Measurements from ENCODE around the gene PITPNM2.

PITPNM2 gene

DNA sequence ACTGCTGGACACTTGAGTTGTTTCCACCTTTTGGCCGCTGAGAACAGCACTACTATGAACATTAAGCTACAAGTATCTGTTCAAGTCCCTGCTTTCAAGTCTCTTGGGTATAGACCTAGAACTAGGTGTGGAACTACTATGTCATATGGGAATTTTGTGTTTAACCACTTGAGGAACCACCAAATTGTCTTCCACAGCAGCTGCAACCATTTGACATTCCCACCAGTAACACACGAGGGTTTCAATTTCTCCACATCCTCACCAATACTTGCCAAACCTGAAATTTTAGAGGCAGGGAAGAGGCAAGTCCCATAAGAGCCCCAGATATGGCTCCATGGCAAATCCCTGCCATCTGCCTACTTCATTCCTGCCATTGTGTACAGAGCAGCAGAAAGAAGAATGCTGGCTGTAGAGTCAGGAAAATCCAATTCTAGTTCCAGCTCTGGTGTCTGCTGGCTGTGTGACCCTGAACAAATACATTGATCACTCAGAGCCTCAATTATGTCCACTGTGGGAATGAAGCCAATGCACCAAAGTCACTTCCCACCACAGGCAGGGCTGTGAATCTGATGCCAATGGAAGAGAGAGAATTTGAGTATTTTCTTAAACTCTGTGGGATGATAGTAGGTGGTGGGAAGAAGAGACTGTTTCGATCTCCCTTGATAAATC, 17.8 kb downstream of the PITPNM2 start:
- Histone ChIP-seq H3K4me3 (ENCODE audit: low read length) (no peak overlapping the region), H3K27ac (ENCODE audit: low read depth, low read length) (no peak overlapping the region), H3K4me1 (ENCODE audit: insufficient read depth, low read length) (no peaks in the 10 kb centered on the region), H3K9me3 (ENCODE audit: insufficient read depth, low read depth, low read length) (no peaks in the 10 kb centered on the region), H3K9ac (ENCODE audit: low read depth, low read length) (no peak overlapping the region), H3K27me3 (ENCODE audit: insufficient read depth, low read length) (no peaks in the 10 kb centered on the region), H3K36me3 (ENCODE audit: insufficient read depth, low read length) (no peaks in the 10 kb centered on the region)
- whole genome bisulfite sequencing = 92% methylated on average over 2 of the region's 3 CpGs

DNA sequence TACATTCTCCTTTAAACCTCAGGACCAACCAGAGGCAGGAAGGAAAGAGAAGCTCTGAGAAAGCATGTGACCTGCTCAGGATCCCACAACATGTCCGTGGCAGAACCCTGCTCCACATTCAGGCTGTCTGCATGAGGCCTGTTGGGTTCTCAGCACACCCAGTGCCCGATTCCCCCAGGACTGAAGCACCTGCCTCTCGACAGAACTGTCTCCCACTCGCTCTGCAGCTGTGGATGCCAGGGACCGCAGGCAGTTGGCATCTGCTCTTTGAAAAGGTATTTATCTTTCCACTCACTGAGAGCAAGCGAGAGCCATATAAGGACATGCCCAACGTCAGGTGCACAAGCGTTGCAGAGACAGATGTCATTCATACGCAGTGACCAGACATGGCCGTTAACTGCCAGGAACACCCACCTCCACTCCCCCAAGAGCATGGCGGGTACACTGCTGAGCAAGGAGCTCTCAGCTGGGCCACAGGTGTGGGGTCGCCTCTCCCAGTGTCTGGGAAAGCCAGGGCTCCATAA, 18.9 kb downstream of the PITPNM2 start:
- H3K9ac ChIP-seq (ENCODE audit: low read depth, low read length) = no peak overlapping the region

DNA sequence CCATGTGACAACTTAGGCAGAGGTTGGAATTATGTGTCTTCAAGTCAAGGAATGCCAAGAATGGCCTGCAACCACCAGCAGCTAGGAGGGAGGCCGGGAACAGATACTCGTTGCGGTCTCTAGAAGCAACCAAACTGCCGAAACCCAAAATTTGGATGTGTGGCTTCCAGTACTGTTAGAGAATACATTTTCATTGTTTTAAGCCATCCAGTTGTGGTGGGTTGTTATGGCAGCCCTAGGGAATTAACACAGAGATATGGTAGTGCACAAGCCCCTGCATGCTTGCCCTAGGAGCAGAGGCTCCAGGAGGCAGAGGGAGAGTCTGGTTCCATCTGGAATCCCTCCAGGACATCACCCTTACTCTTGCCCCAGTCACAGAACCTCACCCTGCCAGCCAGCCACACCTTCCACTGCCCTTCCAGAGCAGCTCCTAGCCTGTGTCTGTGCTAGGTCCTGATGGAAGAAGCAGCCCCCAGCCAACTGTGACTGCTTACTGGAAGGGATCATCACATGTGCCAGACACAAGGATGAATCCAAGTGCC, 19.5 kb downstream of the PITPNM2 start:
- no peak overlapping the region for H3K27ac ChIP-seq (ENCODE audit: low read depth, low read length)
- no peak overlapping the region for H3K9ac ChIP-seq (ENCODE audit: low read depth, low read length)
- no peak overlapping the region for H3K4me3 ChIP-seq (ENCODE audit: low read length)

More for the DNA sequence above, 18.9 kb downstream of the PITPNM2 start:
- no peaks in the 10 kb centered on the region; the same call in 1 of the 2 replicates for H3K4me1 ChIP-seq (ENCODE audit: insufficient read depth, low read length)
- H3K9me3 ChIP-seq (ENCODE audit: insufficient read depth, low read depth, low read length) = no peaks in the 10 kb centered on the region
- no peak overlapping the region for H3K4me3 ChIP-seq (ENCODE audit: low read length)
- WGBS = 91% methylated on average over 12 of the region's 12 CpGs
- H3K27me3 ChIP-seq (ENCODE audit: insufficient read depth, low read length) = no peaks in the 10 kb centered on the region
- H3K27ac ChIP-seq (ENCODE audit: low read depth, low read length) = no peak overlapping the region
- no peaks in the 10 kb centered on the region for H3K36me3 ChIP-seq (ENCODE audit: insufficient read depth, low read length)

DNA sequence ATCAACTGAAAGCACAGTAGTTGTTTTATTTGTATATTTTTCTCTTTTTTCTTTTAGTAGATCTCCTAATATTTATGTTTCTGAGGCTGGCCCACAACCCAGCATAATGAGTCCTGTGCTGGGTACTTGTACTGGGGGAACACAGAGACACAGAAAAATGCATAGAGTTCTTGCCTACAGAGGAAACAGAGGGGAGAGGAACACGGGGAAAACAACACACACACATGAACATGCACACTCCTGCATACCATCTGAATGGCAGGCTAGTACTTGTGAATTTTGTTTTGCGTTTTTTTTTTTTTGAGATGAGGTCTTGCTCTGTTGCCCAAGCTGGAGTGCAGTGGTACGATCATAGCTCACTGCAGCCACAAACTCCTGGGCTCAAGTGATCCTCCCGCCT, 21.3 kb downstream of the PITPNM2 start:
- no peak overlapping the region for H3K27ac ChIP-seq (ENCODE audit: low read depth, low read length)
- H3K4me3 ChIP-seq (ENCODE audit: low read length) = no peak overlapping the region
- H3K9ac ChIP-seq (ENCODE audit: low read depth, low read length) = no peak overlapping the region
- H3K9me3 ChIP-seq (ENCODE audit: insufficient read depth, low read depth, low read length) = no peaks in the 10 kb centered on the region
- peaks cover 9% of the 10 kb centered on the region; the same call in 1 of the 2 replicates for H3K4me1 ChIP-seq (ENCODE audit: insufficient read depth, low read length)
- no peaks in the 10 kb centered on the region for H3K27me3 ChIP-seq (ENCODE audit: insufficient read depth, low read length)
- WGBS = 95% methylated on average over 3 of the region's 4 CpGs
- no peaks in the 10 kb centered on the region for H3K36me3 ChIP-seq (ENCODE audit: insufficient read depth, low read length)

More for the DNA sequence above, 19.5 kb downstream of the PITPNM2 start:
- 90% methylated on average over 4 of the region's 4 CpGs for WGBS
- peaks cover 5% of the 10 kb centered on the region; the same call in 1 of the 2 replicates for H3K4me1 ChIP-seq (ENCODE audit: insufficient read depth, low read length)
- H3K9me3 ChIP-seq (ENCODE audit: insufficient read depth, low read depth, low read length) = no peaks in the 10 kb centered on the region
- H3K36me3 ChIP-seq (ENCODE audit: insufficient read depth, low read length) = no peaks in the 10 kb centered on the region
- no peaks in the 10 kb centered on the region for H3K27me3 ChIP-seq (ENCODE audit: insufficient read depth, low read length)

DNA sequence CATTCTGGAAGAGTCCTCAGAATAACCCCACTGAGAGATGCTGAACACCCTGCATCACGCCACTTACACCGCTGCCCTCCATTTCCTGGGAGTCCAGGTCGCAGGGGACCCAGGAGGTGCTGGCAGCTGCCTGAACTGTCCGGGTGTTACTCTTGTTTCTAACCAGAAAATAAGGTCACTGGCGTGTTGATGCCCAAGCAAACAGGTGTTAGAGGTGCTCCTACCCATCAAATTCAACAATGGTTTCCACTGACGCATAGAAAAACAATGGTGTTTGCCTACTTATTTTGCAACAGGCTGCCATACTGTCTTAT, 23.8 kb downstream of the PITPNM2 start:
- Histone ChIP-seq H3K4me1 (ENCODE audit: insufficient read depth, low read length) (peaks cover 9% of the 10 kb centered on the region; the same call in 1 of the 2 replicates), H3K27ac (ENCODE audit: low read depth, low read length) (no peak overlapping the region), H3K36me3 (ENCODE audit: insufficient read depth, low read length) (no peaks in the 10 kb centered on the region), H3K9me3 (ENCODE audit: insufficient read depth, low read depth, low read length) (no peaks in the 10 kb centered on the region), H3K27me3 (ENCODE audit: insufficient read depth, low read length) (no peaks in the 10 kb centered on the region), H3K4me3 (ENCODE audit: low read length) (no peak overlapping the region), H3K9ac (ENCODE audit: low read depth, low read length) (no peak overlapping the region)
- WGBS = 95% methylated on average over 6 of the region's 6 CpGs

DNA sequence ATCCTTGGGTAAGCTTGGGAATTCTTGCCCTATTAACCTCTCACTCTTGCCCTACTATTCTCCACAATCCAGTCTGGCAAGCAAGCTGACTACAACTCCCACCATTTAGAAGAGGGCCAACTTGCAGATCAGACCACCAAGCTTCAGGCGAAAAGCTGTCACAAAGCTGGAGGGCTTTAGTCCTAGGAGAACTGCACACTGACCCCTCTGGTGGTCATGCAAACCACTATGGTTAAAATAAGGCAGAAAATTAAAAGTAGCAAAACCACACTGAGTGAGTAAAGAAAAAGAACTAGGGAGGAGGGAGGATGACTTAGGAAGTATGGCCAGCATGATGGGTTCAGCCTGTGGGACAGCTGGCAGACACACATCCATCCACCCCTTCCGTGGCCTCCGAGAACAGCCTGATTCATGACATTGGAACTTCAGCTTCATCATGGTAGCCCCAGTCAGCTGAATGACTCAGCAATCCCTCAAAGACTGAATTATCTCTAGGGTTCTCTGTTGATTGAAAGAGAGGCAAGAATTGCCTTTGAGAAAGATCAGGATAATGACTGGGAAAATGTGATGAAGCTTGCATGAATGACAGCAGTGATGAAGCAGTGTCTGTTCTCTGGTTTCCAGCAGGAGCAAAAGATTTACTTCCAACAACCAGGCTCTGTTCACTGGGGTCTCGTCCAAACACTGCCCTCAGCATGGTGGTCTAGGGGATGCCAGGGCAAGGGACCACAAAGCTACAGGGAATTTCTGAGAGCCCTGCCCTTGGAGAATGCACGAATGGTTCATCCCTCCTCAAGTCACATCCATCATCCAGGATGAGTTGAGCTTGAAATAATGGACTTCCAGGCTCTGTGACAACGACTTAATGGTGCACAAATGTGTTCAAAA, 24.4 kb downstream of the PITPNM2 start:
- no peaks in the 10 kb centered on the region for H3K36me3 ChIP-seq (ENCODE audit: insufficient read depth, low read length)
- peak overlapping the region; percentile 27; the same call in 1 of the 2 replicates for H3K9ac ChIP-seq (ENCODE audit: low read depth, low read length)
- WGBS = 79% methylated on average over 6 of the region's 6 CpGs
- peak overlapping the region; percentile 49; the same call in 1 of the 2 replicates for H3K27ac ChIP-seq (ENCODE audit: low read depth, low read length)
- no peak overlapping the region for H3K4me3 ChIP-seq (ENCODE audit: low read length)
- H3K9me3 ChIP-seq (ENCODE audit: insufficient read depth, low read depth, low read length) = no peaks in the 10 kb centered on the region
- no peaks in the 10 kb centered on the region for H3K27me3 ChIP-seq (ENCODE audit: insufficient read depth, low read length)
- H3K4me1 ChIP-seq (ENCODE audit: insufficient read depth, low read length) = peaks cover 9% of the 10 kb centered on the region; the same call in 1 of the 2 replicates

DNA sequence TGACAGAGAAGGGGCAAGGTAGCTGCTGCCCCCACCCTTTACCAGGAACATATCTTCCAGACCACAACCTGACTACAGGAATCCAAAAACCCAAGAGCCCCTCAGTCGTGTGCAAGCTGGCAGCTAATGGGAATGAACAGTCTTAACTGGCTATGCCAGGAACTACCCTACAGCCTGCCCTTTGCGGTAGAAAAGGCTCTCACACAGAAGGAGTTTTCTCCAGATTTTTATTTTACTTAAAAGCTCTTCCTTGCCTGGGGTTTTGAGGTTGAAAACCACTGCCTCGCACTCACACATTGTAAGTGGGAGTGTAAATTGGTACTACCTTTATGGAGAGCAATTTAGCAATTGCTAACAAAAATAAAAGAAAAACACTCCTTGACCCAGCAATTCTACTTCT, 28.3 kb downstream of the PITPNM2 start:
- Histone ChIP-seq H3K36me3 (ENCODE audit: insufficient read depth, low read length) (no peaks in the 10 kb centered on the region), H3K27me3 (ENCODE audit: insufficient read depth, low read length) (peaks cover 3% of the 10 kb centered on the region; the same call in 1 of the 2 replicates), H3K9me3 (ENCODE audit: insufficient read depth, low read depth, low read length) (no peaks in the 10 kb centered on the region), H3K9ac (ENCODE audit: low read depth, low read length) (no peak overlapping the region), H3K4me3 (ENCODE audit: low read length) (no peak overlapping the region), H3K27ac (ENCODE audit: low read depth, low read length) (no peak overlapping the region), H3K4me1 (ENCODE audit: insufficient read depth, low read length) (peaks cover 9% of the 10 kb centered on the region; the same call in 1 of the 2 replicates)
- WGBS = 95% methylated on average over 2 of the region's 3 CpGs

DNA sequence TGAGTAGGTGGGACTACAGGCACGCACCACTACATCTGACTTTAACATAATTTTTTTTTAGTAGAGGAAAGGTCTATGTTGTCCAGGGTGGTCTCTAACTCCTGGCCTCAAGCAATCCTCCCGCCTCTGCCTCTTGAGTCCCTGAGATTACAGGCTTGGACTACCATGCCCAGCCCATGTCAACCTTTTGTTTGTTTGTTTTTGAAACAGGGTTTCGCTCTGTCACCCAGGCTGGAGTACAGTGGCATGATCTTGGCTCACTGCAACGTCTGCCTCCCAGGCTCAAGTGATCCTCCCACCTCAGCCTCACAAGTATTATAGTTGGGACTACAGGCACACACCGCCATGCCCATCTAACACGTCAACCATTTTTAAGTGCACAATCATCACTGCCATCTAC, 29.2 kb downstream of the PITPNM2 start:
- Histone ChIP-seq H3K27me3 (ENCODE audit: insufficient read depth, low read length) (peaks cover 7% of the 10 kb centered on the region; the same call in 1 of the 2 replicates), H3K9ac (ENCODE audit: low read depth, low read length) (no peak overlapping the region), H3K4me3 (ENCODE audit: low read length) (no peak overlapping the region), H3K4me1 (ENCODE audit: insufficient read depth, low read length) (peaks cover 7% of the 10 kb centered on the region; the same call in 1 of the 2 replicates), H3K27ac (ENCODE audit: low read depth, low read length) (no peak overlapping the region), H3K36me3 (ENCODE audit: insufficient read depth, low read length) (no peaks in the 10 kb centered on the region), H3K9me3 (ENCODE audit: insufficient read depth, low read depth, low read length) (no peaks in the 10 kb centered on the region)
- WGBS = 89% methylated on average over 5 of the region's 6 CpGs

DNA sequence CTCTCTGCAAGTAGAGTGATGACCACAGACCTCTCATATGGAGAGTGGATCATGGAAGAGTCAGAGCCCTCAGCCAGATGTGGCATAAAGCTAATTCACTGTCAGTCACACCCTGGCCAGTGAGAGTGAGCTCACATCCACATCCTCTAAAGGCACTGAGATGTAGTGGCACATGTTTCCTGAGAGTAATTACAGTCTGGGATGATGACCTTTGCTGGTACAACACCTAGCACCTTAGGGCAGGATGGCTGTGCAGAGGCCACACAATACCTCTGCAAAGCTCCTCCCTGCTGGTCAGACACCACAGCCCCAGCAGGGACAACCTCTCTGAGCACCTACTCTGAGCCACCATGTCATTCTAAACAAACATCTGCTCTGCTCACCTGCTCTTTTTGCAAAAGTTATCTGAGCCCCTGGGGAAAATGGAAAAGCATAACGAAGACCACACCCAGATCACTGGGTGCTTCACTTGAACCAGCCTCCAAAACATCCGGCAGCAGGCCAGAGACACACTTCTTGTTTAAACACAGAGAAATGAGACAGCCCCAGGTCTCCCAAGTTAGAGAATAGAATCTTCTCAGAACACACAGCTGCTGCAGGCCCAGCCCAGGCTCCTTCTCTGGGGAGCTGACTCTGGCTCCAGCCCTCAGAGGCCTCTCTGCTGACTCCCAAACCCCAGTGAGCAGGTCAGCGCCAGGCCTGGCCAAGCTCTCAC, 30.3 kb downstream of the PITPNM2 start:
- H3K27me3 ChIP-seq (ENCODE audit: insufficient read depth, low read length) = peaks cover 7% of the 10 kb centered on the region; the same call in 1 of the 2 replicates
- no peaks in the 10 kb centered on the region for H3K36me3 ChIP-seq (ENCODE audit: insufficient read depth, low read length)
- H3K9ac ChIP-seq (ENCODE audit: low read depth, low read length) = no peak overlapping the region
- H3K27ac ChIP-seq (ENCODE audit: low read depth, low read length) = no peak overlapping the region
- H3K9me3 ChIP-seq (ENCODE audit: insufficient read depth, low read depth, low read length) = no peaks in the 10 kb centered on the region
- no peaks in the 10 kb centered on the region for H3K4me1 ChIP-seq (ENCODE audit: insufficient read depth, low read length)
- 96% methylated on average over 3 of the region's 3 CpGs for WGBS
- H3K4me3 ChIP-seq (ENCODE audit: low read length) = no peak overlapping the region

DNA sequence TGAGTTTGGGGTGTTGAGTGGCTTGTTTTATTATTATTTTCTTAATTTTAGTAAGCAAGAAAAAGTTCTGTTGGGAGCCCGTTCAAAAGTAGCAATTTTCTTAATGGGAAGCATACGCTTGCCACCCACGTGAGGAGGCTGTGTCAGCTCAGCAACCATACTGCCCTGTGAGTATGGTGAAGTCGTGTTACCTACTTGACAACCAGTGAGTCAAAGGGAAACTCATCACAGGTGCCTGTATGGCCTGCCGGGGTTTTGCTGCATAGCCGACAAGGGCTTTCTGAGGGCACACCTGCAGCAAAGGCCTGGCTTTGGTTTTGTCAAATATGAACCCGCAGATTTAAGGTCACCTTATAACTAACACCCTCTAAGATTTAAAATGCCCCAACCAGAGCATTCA, 31.1 kb downstream of the PITPNM2 start:
- Histone ChIP-seq H3K9ac (ENCODE audit: low read depth, low read length) (no peak overlapping the region), H3K27me3 (ENCODE audit: insufficient read depth, low read length) (peaks cover 7% of the 10 kb centered on the region; the same call in 1 of the 2 replicates), H3K9me3 (ENCODE audit: insufficient read depth, low read depth, low read length) (no peaks in the 10 kb centered on the region), H3K27ac (ENCODE audit: low read depth, low read length) (no peak overlapping the region), H3K4me1 (ENCODE audit: insufficient read depth, low read length) (no peaks in the 10 kb centered on the region), H3K36me3 (ENCODE audit: insufficient read depth, low read length) (no peaks in the 10 kb centered on the region), H3K4me3 (ENCODE audit: low read length) (no peak overlapping the region)
- WGBS = 95% methylated on average over 7 of the region's 7 CpGs
